HEK293 (cell line): ENCODE results near the gene ARHGAP45.

ENCODE experiments used
- CTCF ChIA-PET: fragments of 350-600 bp; formaldehyde crosslinking; extraction: SDS; loops from one replicate; lab custom pipeline; 2021; ENCODE audit warnings: antibody characterized with exemption; lab: Yijun Ruan, JAX
- POLR2A ChIA-PET: fragments of 300-600 bp; formaldehyde crosslinking; extraction: SDS; loops from one replicate; lab custom pipeline; 2020; ENCODE audit warnings: antibody characterized with exemption, inconsistent platforms; lab: Yijun Ruan, JAX
- H3K27ac ChIP-seq: fragments of 200-500 bp; sonication (Bioruptor generic); 2 replicates; pipeline ENCODE4 v1.5.1; 2014; ENCODE audit warnings: low read depth, low read length, control low read depth, inconsistent platforms; ENCODE audit errors: extremely low read depth
- H3K36me3 ChIP-seq, 2 experiments: fragments of 200-500 bp in 1 of 2; sonication (Bioruptor generic) in 1 of 2; 1 replicate in 1 of 2; 2 replicates in 1 of 2; pipeline ENCODE4 v1.5.1; 2014 to 2017; ENCODE audit warnings: inconsistent platforms in 2 of 2, low read length in 2 of 2; ENCODE audit not compliant: control insufficient read depth in 2 of 2, insufficient read depth in 1 of 2
- H3K4me1 ChIP-seq: fragments of 200-500 bp; sonication (Bioruptor generic); 2 replicates; pipeline ENCODE4 v1.5.1; 2014; ENCODE audit warnings: mild to moderate bottlenecking, low read length, inconsistent platforms; ENCODE audit not compliant: control insufficient read depth, insufficient read depth
- H3K4me3 ChIP-seq: 2 replicates; pipeline ENCODE4 v1.5.1; 2011; ENCODE audit warnings: low read depth, mild to moderate bottlenecking, control low read depth, low read length, moderate library complexity
- H3K9me3 ChIP-seq: fragments of 200-500 bp; sonication (Bioruptor generic); 2 replicates; pipeline ENCODE4 v1.5.1; 2014; ENCODE audit warnings: low read depth, low read length, inconsistent platforms; ENCODE audit not compliant: control insufficient read depth, insufficient read depth
- HOXD13 ChIP-seq: sonication (generic); formaldehyde crosslinking; IDR thresholded peaks from 2 replicates; pipeline ENCODE4 v1.8.0; 2022; ENCODE audit warnings: missing genetic modification reagents, borderline replicate concordance
- IKZF3 ChIP-seq: fragments of 450-650 bp; IDR thresholded peaks from 2 replicates; pipeline ENCODE4 v1.5.0; 2018; ENCODE audit warnings: missing biosample characterization, mild to moderate bottlenecking, missing genetic modification characterization, moderate library complexity
- KLF1 ChIP-seq: fragments of 450-650 bp; formaldehyde crosslinking; IDR thresholded peaks from 2 replicates; pipeline ENCODE4 v1.5.1; 2016; ENCODE audit warnings: missing biosample characterization, missing genetic modification characterization
- KLF10 ChIP-seq: fragments of 450-650 bp; IDR thresholded peaks from 2 replicates; pipeline ENCODE4 v1.5.1; 2018; ENCODE audit warnings: missing biosample characterization, mild to moderate bottlenecking, missing genetic modification characterization
- KLF9 ChIP-seq: fragments of 450-650 bp; formaldehyde crosslinking; IDR thresholded peaks from 2 replicates; pipeline ENCODE4 v1.5.1; 2016; ENCODE audit warnings: missing biosample characterization, missing genetic modification characterization, low read depth
- OSR2 ChIP-seq: fragments of 450-650 bp; formaldehyde crosslinking; IDR thresholded peaks from 2 replicates; pipeline ENCODE4 v1.5.1; 2016; ENCODE audit warnings: missing biosample characterization, missing genetic modification characterization
- OVOL3 ChIP-seq: fragments of 450-650 bp; formaldehyde crosslinking; IDR thresholded peaks from 2 replicates; pipeline ENCODE4 v1.5.1; 2016; ENCODE audit warnings: missing biosample characterization, missing genetic modification characterization
- PATZ1 ChIP-seq: fragments of 450-650 bp; formaldehyde crosslinking; IDR thresholded peaks from 2 replicates; pipeline ENCODE4 v1.5.1; 2016; ENCODE audit warnings: missing biosample characterization, missing genetic modification characterization
- PRDM4 ChIP-seq: fragments of 450-650 bp; formaldehyde crosslinking; IDR thresholded peaks from 2 replicates; pipeline ENCODE4 v1.5.1; 2017; ENCODE audit warnings: missing biosample characterization, missing genetic modification characterization
- SP2 ChIP-seq: fragments of 450-650 bp; formaldehyde crosslinking; IDR thresholded peaks from 2 replicates; pipeline ENCODE4 v1.5.1; 2016; ENCODE audit warnings: missing biosample characterization, missing genetic modification characterization
- TCF7L2 ChIP-seq: IDR thresholded peaks from 2 replicates; pipeline ENCODE4 v1.6.1; 2011; ENCODE audit warnings: low read depth, mild to moderate bottlenecking, inconsistent platforms, low read length, moderate library complexity, borderline replicate concordance
- WT1 ChIP-seq: fragments of 450-650 bp; formaldehyde crosslinking; IDR thresholded peaks from 2 replicates; pipeline ENCODE4 v1.5.1; 2016; ENCODE audit warnings: missing biosample characterization, missing genetic modification characterization
- ZBTB10 ChIP-seq: fragments of 450-650 bp; formaldehyde crosslinking; IDR thresholded peaks from 2 replicates; pipeline ENCODE4 v1.5.1; 2016; ENCODE audit warnings: missing biosample characterization, missing genetic modification characterization
- ZBTB20 ChIP-seq: fragments of 450-650 bp; formaldehyde crosslinking; IDR thresholded peaks from 2 replicates; pipeline ENCODE4 v1.5.1; 2016; ENCODE audit warnings: missing biosample characterization, missing genetic modification characterization
- ZBTB7A ChIP-seq: fragments of 450-650 bp; formaldehyde crosslinking; IDR thresholded peaks from 2 replicates; pipeline ENCODE4 v1.5.1; 2016; ENCODE audit warnings: low read depth, missing biosample characterization, missing genetic modification characterization
- ZNF18 ChIP-seq: fragments of 450-650 bp; formaldehyde crosslinking; IDR thresholded peaks from 2 replicates; pipeline ENCODE4 v1.5.1; 2016; ENCODE audit warnings: missing biosample characterization, missing genetic modification characterization
- ZNF223 ChIP-seq: fragments of 450-650 bp; formaldehyde crosslinking; IDR thresholded peaks from 2 replicates; pipeline ENCODE4 v1.5.1; 2016; ENCODE audit warnings: missing biosample characterization, missing genetic modification characterization
- ZNF324 ChIP-seq: fragments of 450-650 bp; formaldehyde crosslinking; IDR thresholded peaks from 2 replicates; pipeline ENCODE4 v1.5.1; 2016; ENCODE audit warnings: missing biosample characterization, missing genetic modification characterization
- ZNF394 ChIP-seq: fragments of 450-650 bp; formaldehyde crosslinking; IDR thresholded peaks from 2 replicates; pipeline ENCODE4 v1.5.1; 2016; ENCODE audit warnings: missing biosample characterization, missing genetic modification characterization, mild to moderate bottlenecking, moderate library complexity, borderline replicate concordance
- ZNF600 ChIP-seq: fragments of 450-650 bp; formaldehyde crosslinking; IDR thresholded peaks from 2 replicates; pipeline ENCODE4 v1.5.1; 2016; ENCODE audit warnings: missing biosample characterization, missing genetic modification characterization
- ZNF664 ChIP-seq: fragments of 450-650 bp; formaldehyde crosslinking; IDR thresholded peaks from 2 replicates; pipeline ENCODE4 v1.5.1; 2016; ENCODE audit warnings: missing biosample characterization, missing genetic modification characterization
- ZNF701 ChIP-seq: fragments of 450-650 bp; formaldehyde crosslinking; IDR thresholded peaks from 2 replicates; pipeline ENCODE4 v1.5.1; 2016; ENCODE audit warnings: missing biosample characterization, missing genetic modification characterization
- ZNF768 ChIP-seq: fragments of 450-650 bp; formaldehyde crosslinking; IDR thresholded peaks from 2 replicates; pipeline ENCODE4 v1.5.1; 2018; ENCODE audit warnings: missing biosample characterization, mild to moderate bottlenecking, missing genetic modification characterization
- ZSCAN4 ChIP-seq: fragments of 450-650 bp; formaldehyde crosslinking; IDR thresholded peaks from 2 replicates; pipeline ENCODE4 v1.5.1; 2017; ENCODE audit warnings: missing biosample characterization, missing genetic modification characterization
- ZSCAN5A ChIP-seq: fragments of 450-650 bp; formaldehyde crosslinking; IDR thresholded peaks from 2 replicates; pipeline ENCODE4 v1.5.1; 2016; ENCODE audit warnings: missing biosample characterization, missing genetic modification characterization

Gene ARHGAP45

GRCh38 chr19:1028062-1028926, 38.7 kb upstream of the ARHGAP45 start:
- CTCF ChIA-PET: interaction anchor here (0.6 to 1.4 kb wide), 4 partner anchors 11 to 305 kb away, joined by 3 read pairs; partner anchors contain the start of gene ABCA7
- Histone ChIP-seq H3K36me3 (peaks cover 0 to 8% of the 10 kb centered on the region in 2 experiments; a peak in 1 of 3 replicates), H3K9me3 (no peaks in the 10 kb centered on the region), H3K27ac (peak overlapping the region; percentile 22; the same call in 1 of the 2 replicates), H3K4me3 (peak overlapping the region; percentile 42), H3K4me1 (peaks cover 5% of the 10 kb centered on the region; the same call in 1 of the 2 replicates)
- POLR2A ChIA-PET: interaction anchor here (0.6 to 6.2 kb wide), 9 partner anchors 11 to 241 kb away, joined by 3 to 60 read pairs (median 5); partner anchors contain the start of genes ABCA7, CIRBP and GPX4
- TF ChIP-seq ZBTB10 (peak; percentile 34; the same call in 1 of the 2 replicates), KLF9 (tag by site-specific recombination) (peak; percentile 50), OSR2 (peak; percentile 52; the same call in 1 of the 2 replicates), ZNF223 (tag by site-specific recombination) (no peak), PATZ1 (tag by site-specific recombination) (peak; percentile 50), ZNF18 (tag by site-specific recombination) (peak; percentile 49; the same call in 1 of the 2 replicates), ZNF600 (tag by site-specific recombination) (peak; percentile 77), ZSCAN4 (tag by site-specific recombination) (no peak), ZBTB7A (tag by site-specific recombination) (0 out of 2 replicates have a peak, but pooled peaks have one; percentile 51), ZNF701 (tag by site-specific recombination) (no peak), PRDM4 (tag by site-specific recombination) (peak; percentile 99), ZBTB20 (peak; percentile 34; the same call in 1 of the 2 replicates), IKZF3 (tag by site-specific recombination) (peak; percentile 83), ZNF324 (tag by site-specific recombination) (no peak), KLF10 (tag by site-specific recombination) (peak; percentile 81), HOXD13 (no peak), TCF7L2 (0 out of 2 replicates have a peak, but pooled peaks have one; percentile 43), ZSCAN5A (tag by site-specific recombination) (no peak), ZNF768 (tag by site-specific recombination) (peak; percentile 92), ZNF394 (0 out of 2 replicates have a peak, but pooled peaks have one; percentile 36), KLF1 (tag by site-specific recombination) (peak; percentile 78), WT1 (0 out of 2 replicates have a peak, but pooled peaks have one; percentile 20), SP2 (tag by site-specific recombination) (peak; percentile 71), OVOL3 (no peak), ZNF664 (tag by site-specific recombination) (no peak)
